Body of pancreas (tissue), 4 donors: ENCODE data around the gene YIPF5.

Source experiments
- CTCF ChIP-seq, 7 experiments: fragments of 450-650 bp in 4 of 7; fragments of 200-600 bp in 3 of 7; sonication (generic) in 3 of 7; IDR thresholded peaks; one replicate each; pipeline ENCODE4 v1.5.1; 2016 to 2019; ENCODE audit warnings: antibody characterized with exemption in 7 of 7
- POLR2A ChIP-seq, 3 donors: fragments of 450-650 bp; IDR thresholded peaks; one replicate each; pipeline ENCODE4 v1.6.1; 2016; ENCODE audit warnings: antibody characterized with exemption in 3 of 3, mild to moderate bottlenecking in 2 of 3

GRCh38 chr5:144143625-144144024, 26.8 kb downstream of the YIPF5 start:
- no peak for TF ChIP-seq CTCF (IDR thresholded peaks at IDR 0.05)
- no peak for TF ChIP-seq POLR2A (IDR thresholded peaks at IDR 0.05)
